HG03439 (cell line): ENCODE data around the gene FUCA1.
A peak's percentile ranks its signal among the peaks of the same experiment; 100 is the strongest.
"Not testable (repeated sequence)": the region's sequence is repeated elsewhere in the genome, so short reads cannot be mapped to it uniquely, and the experiment has no call there.

Source experiments
- ATAC-seq: cut with Tn5 transposase; IDR thresholded peaks from one replicate; pipeline ENCODE4 v1.9.1; 2021; ENCODE audit warnings: mild to moderate bottlenecking, moderate library complexity; ENCODE audit not compliant: unreplicated experiment

Gene FUCA1

DNA sequence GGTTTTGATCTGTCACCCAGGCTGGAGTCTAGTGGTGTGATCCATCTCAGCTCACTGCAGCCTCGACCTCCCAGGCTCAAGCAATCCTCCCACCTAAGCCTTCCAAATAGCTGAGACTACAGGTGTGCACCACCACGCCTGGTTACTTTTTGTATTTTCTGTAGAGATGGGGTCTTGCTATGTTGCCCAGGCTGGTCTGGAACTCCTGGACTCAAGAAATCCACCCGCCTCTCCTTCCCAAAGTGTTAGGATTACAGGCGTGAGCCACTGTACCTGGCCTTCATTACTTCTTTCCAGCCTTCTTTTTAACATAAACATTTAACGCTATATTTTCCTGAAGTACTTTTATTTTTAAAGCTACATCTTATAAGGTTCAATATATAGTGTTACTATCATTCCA, 24.4 kb downstream of the FUCA1 start:
- no peak for ATAC-seq

DNA sequence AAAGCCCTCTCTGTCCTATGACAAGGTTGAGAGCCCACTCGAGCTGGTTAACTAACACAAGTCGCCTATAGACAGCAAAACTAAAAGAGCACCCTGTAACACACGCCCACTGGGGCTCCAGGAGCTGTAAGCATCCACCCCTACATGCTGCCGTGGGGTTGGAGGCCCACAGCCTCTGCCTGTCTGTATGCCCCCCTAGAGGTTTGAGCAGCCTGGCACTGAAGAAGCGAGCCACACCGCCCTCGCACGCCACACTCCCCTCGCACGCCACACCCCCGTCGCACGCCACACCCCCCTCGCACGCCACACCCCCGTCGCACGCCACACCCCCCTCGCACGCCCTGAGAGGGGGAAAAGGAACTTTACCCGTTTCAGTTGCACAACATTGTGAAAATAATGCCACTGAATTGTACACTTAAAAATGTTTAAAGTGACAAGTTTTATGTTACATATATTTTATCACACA, 29.7 kb downstream of the FUCA1 start:
- peak; percentile 68 for ATAC-seq

DNA sequence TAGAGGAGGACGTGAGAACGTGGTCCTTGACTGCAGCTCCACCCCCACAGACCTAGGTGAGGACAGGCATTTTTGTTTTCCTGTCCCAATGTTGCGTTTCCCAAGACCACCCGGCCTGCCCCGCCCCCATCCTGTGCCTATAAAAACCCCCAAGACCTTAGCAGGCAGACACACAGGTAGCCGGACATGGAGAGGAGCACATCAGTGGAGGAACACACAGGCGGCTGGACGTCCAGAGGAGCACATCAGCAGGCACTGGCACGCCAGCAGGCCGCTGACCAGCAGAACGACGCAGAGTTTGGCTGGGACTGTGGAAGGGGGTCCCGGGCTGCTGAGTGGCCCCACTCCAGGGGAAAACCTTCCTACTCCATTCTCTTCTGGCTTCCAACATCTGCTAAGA, 30.2 kb downstream of the FUCA1 start:
- ATAC-seq, result peak; percentile 23

- ATAC-seq, result no peak
Observed at GRCh38 chr1:23836037-23836436, 32.1 kb downstream of the FUCA1 start.

GRCh38 chr1:23834156-23834555, 33.9 kb downstream of the FUCA1 start:
- not testable (repeated sequence) for ATAC-seq

- no peak for ATAC-seq
Observed at GRCh38 chr1:23827717-23828116, 40.4 kb downstream of the FUCA1 start.

DNA sequence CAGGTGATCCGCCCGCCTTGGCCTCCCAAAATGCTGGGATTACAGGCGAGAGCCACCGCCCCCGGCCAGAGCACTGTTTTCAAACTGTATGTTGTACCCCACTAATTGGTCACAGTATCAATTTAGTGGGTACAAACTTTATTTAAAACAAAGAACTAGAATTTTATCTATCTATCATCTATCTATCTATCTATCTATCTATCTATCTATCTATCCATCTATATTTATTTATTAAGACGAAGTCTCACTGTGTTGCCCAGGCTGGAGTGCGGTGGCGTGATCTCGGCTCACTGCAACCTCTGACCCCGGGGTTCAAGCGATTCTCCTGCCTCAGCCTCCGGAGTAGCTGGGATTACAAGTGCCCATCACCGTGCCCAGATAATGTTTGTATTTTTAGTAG, 41.5 kb downstream of the FUCA1 start:
- not testable (repeated sequence) for ATAC-seq

- ATAC-seq, result peak; percentile 36
Observed at GRCh38 chr1:23825762-23826522, 42.1 kb downstream of the FUCA1 start.

DNA sequence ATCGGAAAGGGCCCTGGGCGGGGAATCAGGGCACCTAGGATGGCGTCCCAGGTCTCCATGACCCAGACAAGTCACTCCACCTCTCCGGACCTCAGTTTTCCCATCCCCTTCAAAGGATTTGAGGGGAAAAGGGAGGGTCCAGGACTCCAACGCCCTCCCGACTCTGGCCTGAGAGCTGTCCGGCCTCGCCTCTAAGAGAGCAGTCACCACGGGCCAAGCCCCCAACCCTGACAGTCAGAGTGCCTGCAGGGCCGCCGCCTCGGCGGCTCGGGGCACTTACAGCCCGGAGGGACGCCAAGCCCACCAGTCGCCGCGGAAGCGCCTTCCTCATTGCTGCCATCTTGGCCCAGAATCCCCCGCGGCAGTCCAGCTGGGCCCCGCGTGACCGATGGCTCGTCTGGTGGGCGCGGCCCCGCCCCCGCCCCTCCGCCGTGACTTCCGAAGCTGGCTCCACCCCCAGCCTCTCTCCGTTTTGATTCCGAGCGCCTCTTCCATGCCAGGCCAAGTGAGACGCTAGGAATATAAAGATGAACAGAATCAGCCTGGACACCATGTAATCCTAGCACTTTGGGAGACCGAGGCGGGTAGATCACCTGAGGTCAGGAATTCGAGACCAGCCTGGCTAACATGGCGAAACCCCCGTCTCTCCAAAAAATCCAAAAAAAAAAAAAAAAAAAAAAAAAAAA, 42.9 kb downstream of the FUCA1 start, which contains the start of gene HMGCL:
TSS of gene HMGCL (minus strand) at position 354 of the 686 bp plus-strand sequence. CDS start at position 340, 14 bp downstream.
- peak; percentile 72 for ATAC-seq

GRCh38 chr1:23824711-23825075, 43.4 kb downstream of the FUCA1 start:
- no peak for ATAC-seq

DNA sequence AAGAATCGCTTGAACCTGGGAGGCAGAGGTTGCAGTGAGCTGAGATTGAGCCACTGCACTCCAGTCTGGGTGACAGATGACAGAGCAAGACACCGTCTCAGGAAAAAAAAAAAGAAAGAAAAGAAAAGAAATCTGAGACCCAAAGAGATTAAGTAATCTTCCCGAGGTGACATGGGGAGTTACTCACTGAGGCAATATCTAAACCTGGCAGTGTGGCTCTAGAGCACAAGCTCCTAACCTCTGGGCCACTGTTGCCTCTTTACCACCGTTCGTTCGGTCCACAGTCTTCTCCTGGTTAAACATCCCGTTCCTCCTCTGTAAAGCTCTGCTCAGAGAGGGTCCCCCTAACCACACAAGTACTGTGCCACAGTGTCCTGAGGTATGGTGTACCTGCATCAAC, 44.3 kb downstream of the FUCA1 start:
- no peak for ATAC-seq

GRCh38 chr1:23817633-23818032, 50.5 kb downstream of the FUCA1 start:
- ATAC-seq, result no peak

DNA sequence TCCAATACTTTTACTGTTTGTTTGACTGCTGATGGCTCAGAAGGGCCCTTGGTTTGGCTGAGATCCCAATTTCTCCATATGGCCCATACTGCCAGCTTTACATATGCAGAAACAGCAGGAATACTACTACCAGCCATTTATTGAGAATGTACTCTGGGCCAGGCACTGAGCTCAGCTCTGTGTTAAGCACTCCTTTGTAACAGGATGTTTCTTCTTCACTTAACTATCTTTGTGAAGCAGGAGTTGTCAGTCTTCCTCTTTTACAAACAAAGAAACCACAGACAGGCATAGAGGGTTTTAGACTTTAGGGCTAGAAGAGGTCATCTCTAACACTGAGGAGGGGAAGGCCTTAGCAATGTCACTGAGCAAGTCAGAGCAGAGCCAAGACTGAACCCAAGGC, 51.2 kb downstream of the FUCA1 start:
- ATAC-seq, result no peak

GRCh38 chr1:23816361-23816760, 51.7 kb downstream of the FUCA1 start:
- ATAC-seq, result no peak

DNA sequence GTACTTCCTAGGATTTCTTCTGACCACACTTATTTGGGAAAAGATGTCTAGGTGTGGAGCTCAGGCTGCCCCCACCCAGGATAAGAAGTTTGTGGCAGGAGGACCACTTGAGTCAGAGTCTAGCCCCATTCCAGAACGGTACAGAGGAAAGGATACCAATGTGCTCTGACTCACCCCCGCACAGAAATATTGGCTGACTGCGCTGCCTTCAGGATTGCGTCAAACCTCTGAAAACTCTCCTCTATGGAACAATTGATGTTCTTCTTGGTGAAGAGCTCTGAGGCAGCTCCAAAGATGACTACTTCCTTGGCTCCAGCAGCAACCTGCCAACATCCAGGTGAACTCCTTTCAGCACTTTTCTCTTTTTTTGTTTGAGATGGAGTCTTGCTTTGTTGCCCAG, 54.1 kb downstream of the FUCA1 start:
- ATAC-seq, result no peak

DNA sequence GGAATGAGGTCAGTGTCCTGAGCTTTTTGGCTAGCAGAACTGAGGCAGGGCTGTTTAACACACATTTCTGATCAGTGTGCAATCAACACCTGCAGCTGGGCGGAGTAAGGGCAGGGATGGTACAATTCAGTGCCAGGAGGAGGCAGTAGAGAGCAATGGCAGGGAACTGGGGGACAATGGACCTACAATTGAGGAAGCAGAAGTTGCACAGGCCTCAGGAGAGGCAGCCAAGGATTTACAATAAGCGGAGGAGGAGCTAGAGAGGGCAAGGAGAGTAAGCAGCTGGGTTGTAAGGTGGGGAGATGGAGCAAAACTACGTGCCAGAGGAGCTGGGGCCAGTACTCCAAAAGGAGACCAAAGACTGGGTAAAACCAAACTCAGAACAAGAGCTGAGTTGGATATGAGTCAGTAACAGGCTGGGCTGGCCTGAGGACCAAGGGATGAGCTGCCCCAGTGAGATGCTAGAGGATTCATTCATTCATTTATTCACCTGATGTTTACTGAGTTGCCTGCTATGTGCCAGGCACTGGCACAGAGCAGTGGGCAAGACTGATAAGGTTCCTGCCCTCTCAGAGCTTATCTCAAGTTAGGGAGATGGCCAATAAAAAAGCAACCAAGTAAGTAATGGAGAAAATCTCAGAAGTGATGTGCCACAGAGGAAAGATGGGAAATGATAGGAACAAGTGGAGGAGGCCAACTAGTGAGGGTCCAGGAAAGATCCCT, 57.1 kb downstream of the FUCA1 start:
- ATAC-seq, result no peak

DNA sequence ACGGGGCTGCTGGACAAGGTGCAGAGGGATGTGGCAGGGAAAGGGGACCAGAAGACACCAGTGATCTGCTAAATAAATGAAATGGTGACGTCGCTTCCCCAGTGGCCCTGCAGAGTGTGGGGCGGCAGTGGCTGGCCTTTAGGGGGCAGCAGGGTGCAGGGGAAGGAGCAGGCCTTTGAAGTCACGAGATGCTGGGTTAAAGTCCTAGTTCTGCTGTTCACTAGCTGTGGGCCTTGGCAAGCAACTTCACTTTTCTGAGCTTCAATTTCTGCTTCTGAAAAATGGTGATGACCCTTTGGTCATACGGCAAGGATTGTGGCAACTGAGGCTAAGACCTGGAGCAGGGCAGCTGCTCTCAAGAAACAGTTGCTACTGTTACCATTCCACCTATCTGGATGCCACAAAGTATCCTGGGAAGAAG, 58.3 kb downstream of the FUCA1 start:
- no peak for ATAC-seq

GRCh38 chr1:23807453-23807852, 60.6 kb downstream of the FUCA1 start:
- ATAC-seq, result no peak

DNA sequence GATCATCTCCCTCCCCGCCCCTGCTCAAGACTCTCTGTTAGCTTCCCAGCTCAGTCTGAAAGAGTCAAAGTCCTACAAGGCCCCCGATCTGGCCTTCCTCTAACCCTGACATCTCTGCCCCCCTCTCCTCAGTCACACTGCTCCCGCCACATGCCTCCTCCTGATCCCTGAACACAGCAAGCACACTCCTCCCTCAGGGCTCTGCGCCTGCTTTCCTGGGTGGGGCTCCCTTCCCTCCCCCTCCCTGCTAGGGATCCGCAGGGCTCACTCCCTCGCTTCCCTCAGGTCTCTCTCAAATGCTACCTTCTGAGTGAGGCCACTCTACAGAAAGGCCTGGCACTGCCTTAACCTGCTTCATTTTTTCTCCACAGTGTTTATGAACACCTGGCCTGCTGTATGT, 61.8 kb downstream of the FUCA1 start:
- no peak for ATAC-seq

- ATAC-seq, result no peak
Observed at GRCh38 chr1:23805025-23805424, 63.1 kb downstream of the FUCA1 start.

DNA sequence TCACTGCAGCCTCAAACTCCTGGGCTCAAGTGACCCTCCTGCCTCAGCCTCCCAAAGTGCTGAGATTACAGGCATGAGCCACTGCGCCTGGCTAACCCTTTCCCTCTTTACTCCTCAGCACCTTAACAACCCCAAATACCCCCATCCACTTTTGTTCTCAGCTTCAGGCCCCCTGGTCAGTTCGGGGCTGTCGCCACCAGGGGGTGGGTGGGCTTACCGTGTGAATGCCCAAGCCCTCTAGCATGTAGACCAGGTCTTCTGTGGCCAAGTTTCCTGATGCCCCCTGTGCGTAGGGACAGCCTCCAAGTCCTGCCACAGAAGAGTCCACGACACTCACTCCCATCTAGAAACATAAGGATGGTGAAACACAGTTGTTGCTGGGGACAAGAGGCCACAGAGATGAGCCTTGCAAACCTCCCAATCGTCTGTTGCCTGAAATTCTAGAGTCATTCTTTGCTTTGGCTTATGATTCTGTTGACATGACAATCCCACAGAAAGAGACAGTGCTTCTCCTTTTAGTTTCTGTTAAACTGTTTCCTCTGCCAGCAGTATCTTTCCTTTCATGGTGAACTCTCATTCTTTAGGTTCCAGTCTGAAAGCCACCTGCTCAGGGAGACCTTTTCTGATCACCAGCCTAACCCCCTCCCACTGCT, 63.8 kb downstream of the FUCA1 start:
- no peak for ATAC-seq
